GM21390 (cell line): ENCODE data around the gene FAM78B.

Experiments
- ATAC-seq: cut with Tn5 transposase; IDR thresholded peaks from one replicate; pipeline ENCODE4 v1.9.1; 2021; ENCODE audit not compliant: unreplicated experiment

FAM78B gene

GRCh38 chr1:166164995-166165660 lies 1.7 kb downstream of the FAM78B start:
- peak; percentile 23 for ATAC-seq

GRCh38 chr1:166164646-166164994 lies 2.2 kb downstream of the FAM78B start:
- no peak for ATAC-seq

- ATAC-seq, result no peak
These were observed 7.1 kb downstream of the FAM78B start for GRCh38 chr1:166159656-166160055.

GRCh38 chr1:166156674-166157073 lies 10.1 kb downstream of the FAM78B start:
- no peak for ATAC-seq

GRCh38 chr1:166155108-166155507 lies 11.7 kb downstream of the FAM78B start:
- no peak for ATAC-seq

GRCh38 chr1:166153525-166154314 lies 13.1 kb downstream of the FAM78B start:
- no peak for ATAC-seq

- ATAC-seq, result no peak
These were observed 13.8 kb downstream of the FAM78B start for GRCh38 chr1:166152978-166153377.

- ATAC-seq, result no peak
These were observed 15.0 kb downstream of the FAM78B start for GRCh38 chr1:166151804-166152203.

GRCh38 chr1:166145499-166145898 lies 21.3 kb downstream of the FAM78B start:
- ATAC-seq, result no peak

- ATAC-seq, result no peak
These were observed 24.8 kb downstream of the FAM78B start for GRCh38 chr1:166141969-166142368.

GRCh38 chr1:166140251-166140650 lies 26.6 kb downstream of the FAM78B start:
- ATAC-seq, result no peak

- ATAC-seq, result no peak
These were observed 27.1 kb downstream of the FAM78B start for GRCh38 chr1:166139735-166140134.

- no peak for ATAC-seq
These were observed 30.0 kb downstream of the FAM78B start for GRCh38 chr1:166136699-166137401.

GRCh38 chr1:166136222-166136621 lies 30.6 kb downstream of the FAM78B start:
- ATAC-seq, result no peak

- no peak for ATAC-seq
These were observed 32.9 kb downstream of the FAM78B start for GRCh38 chr1:166133857-166134256.

- ATAC-seq, result no peak
These were observed 33.4 kb downstream of the FAM78B start for GRCh38 chr1:166133276-166133841.

- no peak for ATAC-seq
These were observed 34.3 kb downstream of the FAM78B start for GRCh38 chr1:166132496-166132895.

- ATAC-seq, result no peak
These were observed 37.8 kb downstream of the FAM78B start for GRCh38 chr1:166129006-166129405.

GRCh38 chr1:166128195-166128594 lies 38.6 kb downstream of the FAM78B start:
- no peak for ATAC-seq

GRCh38 chr1:166127003-166127402 lies 39.8 kb downstream of the FAM78B start:
- ATAC-seq, result peak; percentile 47

GRCh38 chr1:166122873-166123466 lies 43.8 kb downstream of the FAM78B start:
- no peak for ATAC-seq
